K562 (cell line): ENCODE data around the gene PSMB10. TPM values are rescaled to one million over a fixed set of nuclear protein-coding genes. Genes with fewer than 3 reads are reported as not detected.

Experiments used
- CEBPG ChIP-seq, 3 experiments: fragments of 200-800 bp in 1 of 3; sonication (Bioruptor generic) in 1 of 3; sonication (generic) in 1 of 3; formaldehyde crosslinking in 1 of 3; IDR thresholded peaks in 2 of 3; conservative IDR thresholded peaks in 1 of 3; 2 replicates each; pipeline versions ENCODE4 v1.6.1 to v1.8.0; 2016 to 2022; ENCODE audit warnings: missing compliant biosample characterization in 2 of 3, missing genetic modification characterization in 2 of 3, mild to moderate bottlenecking in 1 of 3, missing genetic modification reagents in 1 of 3
- FOXK1 ChIP-seq: sonication (generic); formaldehyde crosslinking; IDR thresholded peaks from 2 replicates; pipeline ENCODE4 v1.8.0; 2022; ENCODE audit warnings: missing genetic modification reagents, mild to moderate bottlenecking, borderline replicate concordance
- GMEB1 ChIP-seq: fragments of 250-450 bp; sonication (Bioruptor Pico); IDR thresholded peaks from 2 replicates; pipeline ENCODE4 v1.4.0; 2020; ENCODE audit warnings: mild to moderate bottlenecking
- KDM2B ChIP-seq: fragments of 250-450 bp; sonication (Bioruptor Pico); IDR thresholded peaks from 2 replicates; pipeline ENCODE4 v1.8.0; 2021; ENCODE audit warnings: mild to moderate bottlenecking, moderate library complexity
- NCOR1 ChIP-seq: fragments of 450-650 bp; IDR thresholded peaks from 2 replicates; pipeline ENCODE4 v1.6.1; 2016; ENCODE audit warnings: mild to moderate bottlenecking, moderate library complexity
- POLR2H ChIP-seq: IDR thresholded peaks from 2 replicates; pipeline ENCODE4 v1.6.1; 2016; ENCODE audit warnings: missing genetic modification characterization, low read depth, mild to moderate bottlenecking, control low read depth, missing compliant biosample characterization, moderate library complexity
- TBL1XR1 ChIP-seq, 2 experiments: IDR thresholded peaks; 2 replicates each; pipeline ENCODE4 v1.6.1; 2012; ENCODE audit warnings: improper control_type of control experiment in 2 of 2, low read length in 2 of 2, mild to moderate bottlenecking in 1 of 2
- ZBTB40 ChIP-seq, 2 experiments: fragments of 450-650 bp in 1 of 2; sonication (generic) in 1 of 2; formaldehyde crosslinking in 1 of 2; IDR thresholded peaks; 2 replicates each; pipeline versions ENCODE4 v1.7.1 to v1.9.0; 2016 to 2022; ENCODE audit warnings: inconsistent platforms in 1 of 2, mild to moderate bottlenecking in 1 of 2, missing genetic modification reagents in 1 of 2
- ZNF740 ChIP-seq, 3 experiments: fragments of 200-800 bp in 1 of 3; sonication (Bioruptor generic) in 1 of 3; sonication (generic) in 1 of 3; formaldehyde crosslinking in 1 of 3; IDR thresholded peaks; 2 replicates each; pipeline versions ENCODE4 v1.6.1 to v1.8.0; 2016 to 2022; ENCODE audit warnings: mild to moderate bottlenecking in 2 of 3, missing compliant biosample characterization in 2 of 3, missing genetic modification characterization in 2 of 3, missing genetic modification reagents in 1 of 3
- ZNF77 ChIP-seq: fragments of 250-450 bp; sonication (Bioruptor Pico); IDR thresholded peaks from 2 replicates; pipeline ENCODE4 v1.5.0; 2020
- polyA plus RNA-seq, 8 experiments: library from polyadenylated mRNA; depleted of rRNA in 4 of 8; stranded (reverse) in 5 of 8; unstranded in 3 of 8; fragments of >200 nt; fragmentation: Nextera tagmentation in 2 of 8; fragmentation: Illumina TruSeq in 1 of 8; extraction: Ambion mirVana in 2 of 8; extraction: Trizol in 1 of 8; gene quantifications; 2 replicates each; pipeline versions ENCODE4 v1.2.1 to v1.2.3, GENCODE V29; 2011 to 2014; ENCODE audit warnings: inconsistent platforms in 1 of 8, missing spikeins in 1 of 8
- total RNA-seq, 7 experiments: library from RNA; depleted of rRNA in 6 of 7; stranded (reverse); fragments of >200 nt in 6 of 7; fragmentation: Illumina TruSeq in 2 of 7; extraction: Trizol in 2 of 7; gene quantifications; 2 replicates each; pipeline versions ENCODE4 v1.2.1 to v1.2.3, GENCODE V29; 2011 to 2021; ENCODE audit warnings: low replicate concordance in 1 of 7
- TF ChIP-seq, protein P1 (sequence below): fragments of 450-650 bp; IDR thresholded peaks from one replicate; pipeline ENCODE4 v1.6.1; 2018; ENCODE audit warnings: mild to moderate bottlenecking, moderate library complexity; ENCODE audit not compliant: partially characterized antibody

Gene PSMB10
- total and polyA plus RNA-seq, 9 of the 15 experiments (the other 6 are each of a cell fraction or from before 2014, with no cell fraction given), result 11.7 to 105 (median 51.0) TPM

DNA sequence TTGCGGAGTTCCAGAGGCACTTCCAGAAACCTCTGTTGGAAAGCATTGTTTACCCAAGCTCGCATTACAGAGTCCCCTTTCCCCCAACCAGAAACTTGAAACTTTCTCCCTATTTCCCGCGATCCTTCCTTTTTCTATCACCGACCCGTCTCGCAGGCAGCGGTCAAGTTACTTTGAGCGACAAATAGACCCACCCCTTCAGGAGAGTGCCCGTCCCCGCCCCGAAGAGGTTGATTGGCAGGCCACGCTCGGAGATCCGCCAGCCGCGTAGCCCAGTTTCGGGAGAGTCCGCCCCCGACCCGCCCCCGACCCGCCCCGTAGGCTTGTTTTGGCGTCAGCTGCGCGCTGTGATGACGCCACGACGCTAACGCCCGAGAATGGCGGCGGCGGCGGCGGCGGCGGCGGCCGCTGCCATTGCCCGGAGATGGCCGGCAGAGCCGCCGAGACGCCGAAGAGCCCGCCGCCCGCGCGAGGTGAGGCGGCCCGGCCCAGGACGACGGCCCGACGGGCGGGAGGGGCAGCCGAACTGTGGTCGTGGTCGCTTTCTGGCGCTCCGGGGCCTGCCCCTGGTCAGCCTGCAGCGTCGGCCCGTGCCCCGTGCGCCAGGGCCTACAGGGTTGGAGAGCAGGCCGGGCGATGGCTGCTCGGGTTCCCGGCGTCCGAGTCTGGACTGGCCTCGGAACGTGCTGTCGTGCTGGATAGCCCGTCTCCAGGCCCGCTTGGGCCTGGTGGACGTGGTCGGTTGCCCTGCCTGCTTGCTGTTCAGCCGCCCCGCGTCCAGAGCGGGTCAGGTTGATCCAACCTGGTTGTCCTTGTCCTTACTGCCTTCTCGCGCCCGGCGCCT lies 43.5 kb downstream of the PSMB10 start, which contains the start of gene PSKH1 (continued):
- TF ChIP-seq CEBPG (CRISPR knock-in tag; IDR thresholded peaks at IDR 0.05), result no peak
- TF ChIP-seq CEBPG (tag; conservative IDR thresholded peaks at IDR 0.05 in 1 of 2, IDR thresholded peaks at IDR 0.05 in 1 of 2), result no peak
- no peak for TF ChIP-seq ZBTB40 (IDR thresholded peaks at IDR 0.05)
- no peak for TF ChIP-seq ZBTB40 (CRISPR knock-in tag; IDR thresholded peaks at IDR 0.05)
- peak; percentile 69 for TF ChIP-seq POLR2H (tag)
- TF ChIP-seq NCOR1, result no peak
- TF ChIP-seq TBL1XR1 (IDR thresholded peaks at IDR 0.05; ENCODE audit: low read length in 2 of 2), result peak in 1 of 2 experiments; percentile 51; a peak in 1 of 4 replicates
- TF ChIP-seq ZNF740 (CRISPR knock-in tag; IDR thresholded peaks at IDR 0.05), result no peak
- no peak for TF ChIP-seq ZNF740 (tag; IDR thresholded peaks at IDR 0.05)
- TF ChIP-seq FOXK1 (CRISPR knock-in tag), result no peak
- TF ChIP-seq GMEB1, result peak; percentile 94
- TF ChIP-seq ZNF77 (CRISPR knock-in tag), result no peak
- TF ChIP-seq, protein P1, sequence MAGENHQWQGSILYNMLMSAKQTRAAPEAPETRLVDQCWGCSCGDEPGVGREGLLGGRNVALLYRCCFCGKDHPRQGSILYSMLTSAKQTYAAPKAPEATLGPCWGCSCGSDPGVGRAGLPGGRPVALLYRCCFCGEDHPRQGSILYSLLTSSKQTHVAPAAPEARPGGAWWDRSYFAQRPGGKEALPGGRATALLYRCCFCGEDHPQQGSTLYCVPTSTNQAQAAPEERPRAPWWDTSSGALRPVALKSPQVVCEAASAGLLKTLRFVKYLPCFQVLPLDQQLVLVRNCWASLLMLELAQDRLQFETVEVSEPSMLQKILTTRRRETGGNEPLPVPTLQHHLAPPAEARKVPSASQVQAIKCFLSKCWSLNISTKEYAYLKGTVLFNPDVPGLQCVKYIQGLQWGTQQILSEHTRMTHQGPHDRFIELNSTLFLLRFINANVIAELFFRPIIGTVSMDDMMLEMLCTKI, result no peak
- no peak for TF ChIP-seq KDM2B (CRISPR knock-in tag)
